ENCODE measurements around the gene DCAF8L2. TPM values are rescaled to one million over a fixed set of nuclear protein-coding genes. Genes with fewer than 3 reads are reported as not detected.
"Not testable (repeated sequence)": the region's sequence is repeated elsewhere in the genome, so short reads cannot be mapped to it uniquely, and the experiment has no call there.

The DCAF8L2 gene
- total RNA-seq, 1 experiment from 2014 or later, result not detected

DNA sequence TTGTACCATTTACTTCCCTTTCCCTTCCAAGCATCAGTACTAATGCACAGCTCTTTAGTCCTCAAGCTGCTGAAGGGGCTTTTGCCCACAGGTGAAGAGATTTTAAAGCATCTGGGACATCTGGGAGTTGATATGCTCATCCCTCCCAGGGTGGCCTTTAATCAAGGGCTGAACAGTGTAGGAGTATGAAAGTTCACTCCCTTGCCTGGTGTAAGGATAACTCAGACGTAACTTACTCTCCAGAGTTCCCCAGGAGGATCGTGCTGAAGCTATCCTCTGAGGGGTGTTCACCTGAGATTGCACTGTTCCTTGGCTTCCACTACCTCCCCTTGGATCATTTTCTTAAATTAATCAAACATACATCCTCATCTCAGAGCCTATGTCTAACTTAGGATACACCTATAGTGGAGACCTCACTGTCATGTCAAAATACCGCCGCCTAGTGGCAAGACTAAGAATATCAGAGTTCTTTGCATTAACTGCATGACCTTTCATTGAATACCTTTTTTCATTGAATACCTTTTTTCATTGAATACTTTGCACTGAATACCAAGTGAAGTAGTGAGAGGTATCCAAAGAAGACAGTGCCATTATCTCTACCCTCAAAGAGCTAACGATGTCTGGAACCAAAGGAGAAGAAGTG is 93.5 kb downstream of the DCAF8L2 start:
- not testable (repeated sequence) for H4K20me1 ChIP-seq (ENCODE audit: insufficient read depth, low read depth, low read length); H3K27ac ChIP-seq (ENCODE audit: low read length); H3K79me2 ChIP-seq (ENCODE audit: low read length); H3K27me3 ChIP-seq (ENCODE audit: low read length); H3K9ac ChIP-seq (ENCODE audit: low read length); H3K4me1 ChIP-seq (ENCODE audit: low read length); H3K4me2 ChIP-seq (ENCODE audit: low read depth, low read length, poor library complexity, severe bottlenecking); H3K4me3 ChIP-seq (ENCODE audit: low read length); H2AFZ ChIP-seq (ENCODE audit: low read length); H3K36me3 ChIP-seq (ENCODE audit: insufficient read depth, low read length); H3K9me2 ChIP-seq (replicated peaks; ENCODE audit: insufficient read depth, low read length)
- DNase-seq, result peak; percentile 78
- H3K9me3 ChIP-seq (ENCODE audit: low read length), result peaks cover 19% of the 10 kb centered on the region

DNA sequence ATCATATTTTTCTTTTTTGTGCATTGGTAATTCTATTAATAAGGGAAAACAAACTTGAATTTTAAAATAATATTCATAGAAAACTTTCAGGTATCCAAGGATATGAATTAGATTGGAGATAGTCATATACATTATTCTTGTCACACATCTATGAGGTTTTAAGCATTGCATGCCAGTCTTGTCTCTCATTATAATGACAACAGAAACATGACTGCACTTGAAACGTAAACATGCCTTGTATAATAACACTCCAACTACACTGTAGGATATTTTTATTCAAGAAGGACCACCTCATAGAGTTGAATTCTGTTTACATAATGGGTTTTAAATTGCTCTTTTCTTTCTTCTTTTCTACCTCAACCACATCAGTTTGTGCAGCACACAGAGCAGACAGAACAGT is 104.5 kb downstream of the DCAF8L2 start:
- Histone ChIP-seq H4K20me1 (ENCODE audit: insufficient read depth, low read depth, low read length) (no peaks in the 10 kb centered on the region), H3K4me2 (ENCODE audit: low read depth, low read length, poor library complexity, severe bottlenecking) (no peak overlapping the region), H3K27me3 (ENCODE audit: low read length) (no peaks in the 10 kb centered on the region), H3K4me3 (ENCODE audit: low read length) (no peak overlapping the region), H3K4me1 (ENCODE audit: low read length) (no peaks in the 10 kb centered on the region), H3K9ac (ENCODE audit: low read length) (no peak overlapping the region), H3K27ac (ENCODE audit: low read length) (no peak overlapping the region), H3K79me2 (ENCODE audit: low read length) (no peaks in the 10 kb centered on the region), H3K9me2 (replicated peaks; ENCODE audit: insufficient read depth, low read length) (no peaks in the 10 kb centered on the region), H3K36me3 (ENCODE audit: insufficient read depth, low read length) (no peaks in the 10 kb centered on the region), H3K9me3 (ENCODE audit: low read length) (peaks cover 17% of the 10 kb centered on the region; the same call in 1 of the 2 replicates), H2AFZ (ENCODE audit: low read length) (no peak overlapping the region)
- DNase-seq, result no peak

GRCh38 chrX:27706526-27706925 is 116.4 kb downstream of the DCAF8L2 start:
- no peak overlapping the region for H3K9ac ChIP-seq (ENCODE audit: low read length)
- H3K9me3 ChIP-seq (ENCODE audit: low read length), result peaks cover 14% of the 10 kb centered on the region
- H3K79me2 ChIP-seq (ENCODE audit: low read length), result no peaks in the 10 kb centered on the region
- H3K27me3 ChIP-seq (ENCODE audit: low read length), result no peaks in the 10 kb centered on the region
- H4K20me1 ChIP-seq (ENCODE audit: insufficient read depth, low read depth, low read length), result no peaks in the 10 kb centered on the region
- no peaks in the 10 kb centered on the region for H3K4me1 ChIP-seq (ENCODE audit: low read length)
- H2AFZ ChIP-seq (ENCODE audit: low read length), result no peak overlapping the region
- no peaks in the 10 kb centered on the region for H3K9me2 ChIP-seq (replicated peaks; ENCODE audit: insufficient read depth, low read length)
- no peak overlapping the region for H3K4me3 ChIP-seq (ENCODE audit: low read length)
- H3K27ac ChIP-seq (ENCODE audit: low read length), result no peak overlapping the region
- no peak for DNase-seq
- no peaks in the 10 kb centered on the region for H3K36me3 ChIP-seq (ENCODE audit: insufficient read depth, low read length)
- H3K4me2 ChIP-seq (ENCODE audit: low read depth, low read length, poor library complexity, severe bottlenecking), result no peak overlapping the region

DNA sequence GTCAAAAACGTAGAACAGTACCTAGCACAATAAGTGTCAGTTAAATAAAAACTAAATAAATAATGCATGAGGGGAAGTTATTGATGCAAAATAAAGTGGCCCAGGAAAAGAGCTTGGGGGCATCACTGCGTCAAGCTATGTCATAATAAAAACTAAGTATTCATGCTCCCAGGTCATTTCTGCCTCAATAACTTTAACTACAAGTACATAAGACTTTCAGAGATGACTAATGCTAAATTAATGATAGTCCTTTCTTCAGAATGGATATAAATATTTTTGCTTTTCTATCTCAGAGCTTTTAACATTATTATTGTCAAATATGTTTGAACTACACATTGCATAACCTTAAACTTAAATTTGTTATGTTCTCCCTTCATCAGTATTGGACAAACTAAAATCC is 125.5 kb downstream of the DCAF8L2 start:
- Histone ChIP-seq H3K36me3 (ENCODE audit: insufficient read depth, low read length) (no peaks in the 10 kb centered on the region), H4K20me1 (ENCODE audit: insufficient read depth, low read depth, low read length) (no peaks in the 10 kb centered on the region), H3K4me3 (ENCODE audit: low read length) (no peak overlapping the region), H2AFZ (ENCODE audit: low read length) (no peak overlapping the region), H3K4me2 (ENCODE audit: low read depth, low read length, poor library complexity, severe bottlenecking) (no peak overlapping the region), H3K27ac (ENCODE audit: low read length) (no peak overlapping the region), H3K9me2 (replicated peaks; ENCODE audit: insufficient read depth, low read length) (no peaks in the 10 kb centered on the region), H3K4me1 (ENCODE audit: low read length) (no peaks in the 10 kb centered on the region), H3K27me3 (ENCODE audit: low read length) (no peaks in the 10 kb centered on the region), H3K9me3 (ENCODE audit: low read length) (peaks cover 29% of the 10 kb centered on the region), H3K79me2 (ENCODE audit: low read length) (no peaks in the 10 kb centered on the region), H3K9ac (ENCODE audit: low read length) (no peak overlapping the region)
- no peak for DNase-seq

DNA sequence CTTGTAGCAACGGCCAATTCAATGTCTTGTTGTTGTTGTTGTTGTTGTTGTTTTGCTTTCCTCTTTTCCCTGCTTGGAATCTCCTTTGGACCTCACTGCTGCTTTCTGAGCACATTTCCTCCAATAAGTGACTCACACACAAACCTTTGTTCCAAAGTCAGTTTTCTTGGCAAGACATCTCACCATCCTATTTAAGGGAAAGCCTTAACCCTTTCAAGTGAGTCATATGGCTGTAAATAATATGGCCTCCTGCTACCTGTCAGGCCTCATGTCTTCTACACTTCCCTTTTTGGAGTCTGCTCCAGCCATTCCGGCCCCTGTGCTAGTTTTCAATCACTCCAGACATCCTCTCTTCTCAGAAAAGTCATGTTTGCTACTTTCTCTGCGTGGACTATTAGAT is 138.1 kb downstream of the DCAF8L2 start:
- Histone ChIP-seq H3K9me2 (replicated peaks; ENCODE audit: insufficient read depth, low read length) (no peaks in the 10 kb centered on the region), H3K27me3 (ENCODE audit: low read length) (no peaks in the 10 kb centered on the region), H3K36me3 (ENCODE audit: insufficient read depth, low read length) (no peaks in the 10 kb centered on the region), H3K9me3 (ENCODE audit: low read length) (peaks cover 29% of the 10 kb centered on the region), H3K4me2 (ENCODE audit: low read depth, low read length, poor library complexity, severe bottlenecking) (no peak overlapping the region), H3K79me2 (ENCODE audit: low read length) (no peaks in the 10 kb centered on the region), H3K4me1 (ENCODE audit: low read length) (no peaks in the 10 kb centered on the region), H3K27ac (ENCODE audit: low read length) (no peak overlapping the region), H2AFZ (ENCODE audit: low read length) (no peak overlapping the region), H3K4me3 (ENCODE audit: low read length) (no peak overlapping the region), H3K9ac (ENCODE audit: low read length) (no peak overlapping the region), H4K20me1 (ENCODE audit: insufficient read depth, low read depth, low read length) (no peaks in the 10 kb centered on the region)
- DNase-seq, result no peak

DNA sequence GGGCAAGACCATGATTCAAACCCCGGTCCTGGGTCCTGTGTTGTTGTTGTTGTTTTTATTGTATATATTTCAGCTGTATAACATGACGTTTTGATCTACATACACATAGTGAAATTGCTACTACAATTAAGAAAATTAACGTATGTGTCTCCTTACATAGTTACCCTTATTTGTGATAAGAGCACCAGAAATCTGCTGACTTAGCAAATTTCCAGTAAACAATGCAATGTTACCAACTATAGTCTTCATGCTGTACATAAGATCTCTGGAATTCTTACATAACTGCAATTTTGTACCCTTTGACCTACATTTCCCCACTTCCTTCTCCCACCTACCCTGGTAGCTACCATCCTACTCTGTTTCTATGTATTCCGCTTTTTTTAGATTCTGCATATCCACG is 141.8 kb downstream of the DCAF8L2 start:
- Histone ChIP-seq H3K79me2 (ENCODE audit: low read length) (no peaks in the 10 kb centered on the region), H3K9me3 (ENCODE audit: low read length) (peaks cover 26% of the 10 kb centered on the region), H3K27me3 (ENCODE audit: low read length) (no peaks in the 10 kb centered on the region), H3K9ac (ENCODE audit: low read length) (no peak overlapping the region), H3K27ac (ENCODE audit: low read length) (no peak overlapping the region), H3K4me3 (ENCODE audit: low read length) (no peak overlapping the region), H3K4me2 (ENCODE audit: low read depth, low read length, poor library complexity, severe bottlenecking) (no peak overlapping the region), H3K9me2 (replicated peaks; ENCODE audit: insufficient read depth, low read length) (no peaks in the 10 kb centered on the region), H2AFZ (ENCODE audit: low read length) (no peak overlapping the region), H3K36me3 (ENCODE audit: insufficient read depth, low read length) (no peaks in the 10 kb centered on the region), H3K4me1 (ENCODE audit: low read length) (no peaks in the 10 kb centered on the region), H4K20me1 (ENCODE audit: insufficient read depth, low read depth, low read length) (no peaks in the 10 kb centered on the region)
- no peak for DNase-seq

- Histone ChIP-seq H3K4me1 (ENCODE audit: low read length) (no peaks in the 10 kb centered on the region), H3K4me2 (ENCODE audit: low read depth, low read length, poor library complexity, severe bottlenecking) (no peak overlapping the region), H3K27ac (ENCODE audit: low read length) (no peak overlapping the region), H3K9me3 (ENCODE audit: low read length) (peaks cover 22% of the 10 kb centered on the region), H3K9ac (ENCODE audit: low read length) (no peak overlapping the region), H3K4me3 (ENCODE audit: low read length) (no peak overlapping the region), H3K36me3 (ENCODE audit: insufficient read depth, low read length) (no peaks in the 10 kb centered on the region), H3K9me2 (replicated peaks; ENCODE audit: insufficient read depth, low read length) (no peaks in the 10 kb centered on the region), H2AFZ (ENCODE audit: low read length) (no peak overlapping the region), H3K79me2 (ENCODE audit: low read length) (no peaks in the 10 kb centered on the region), H4K20me1 (ENCODE audit: insufficient read depth, low read depth, low read length) (no peaks in the 10 kb centered on the region), H3K27me3 (ENCODE audit: low read length) (no peaks in the 10 kb centered on the region)
- DNase-seq, result no peak
Measured at GRCh38 chrX:27735914-27736313, 145.8 kb downstream of the DCAF8L2 start.

- Histone ChIP-seq H4K20me1 (ENCODE audit: insufficient read depth, low read depth, low read length) (no peaks in the 10 kb centered on the region), H3K9ac (ENCODE audit: low read length) (no peak overlapping the region), H3K4me2 (ENCODE audit: low read depth, low read length, poor library complexity, severe bottlenecking) (no peak overlapping the region)
Measured at GRCh38 chrX:27740933-27741332, 150.8 kb downstream of the DCAF8L2 start.

DNA sequence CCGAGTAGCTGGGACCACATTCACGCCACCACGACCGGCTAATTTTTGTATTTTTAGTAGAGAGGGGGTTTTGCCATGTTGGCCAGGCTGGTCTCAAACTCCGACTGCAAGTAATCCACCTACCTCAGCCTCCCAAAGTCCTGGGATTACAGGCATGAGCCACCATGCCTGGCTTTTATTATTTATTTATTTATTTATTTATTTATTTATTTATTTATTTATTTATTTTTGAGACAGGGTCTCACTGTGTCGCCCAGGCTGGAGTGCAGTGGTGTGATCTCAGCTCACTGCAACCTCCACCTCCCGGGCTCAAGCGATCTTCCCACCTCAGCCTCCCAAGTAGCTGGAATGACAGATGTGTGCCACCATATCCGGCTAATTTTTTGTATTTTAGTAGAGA is 153.4 kb downstream of the DCAF8L2 start:
- not testable (repeated sequence) for H3K4me2 ChIP-seq (ENCODE audit: low read depth, low read length, poor library complexity, severe bottlenecking); H3K4me1 ChIP-seq (ENCODE audit: low read length); H3K36me3 ChIP-seq (ENCODE audit: insufficient read depth, low read length); H3K9ac ChIP-seq (ENCODE audit: low read length); H3K27ac ChIP-seq (ENCODE audit: low read length); H2AFZ ChIP-seq (ENCODE audit: low read length); H3K27me3 ChIP-seq (ENCODE audit: low read length); DNase-seq; H3K79me2 ChIP-seq (ENCODE audit: low read length); H3K9me2 ChIP-seq (replicated peaks; ENCODE audit: insufficient read depth, low read length); H4K20me1 ChIP-seq (ENCODE audit: insufficient read depth, low read depth, low read length); H3K4me3 ChIP-seq (ENCODE audit: low read length)
- H3K9me3 ChIP-seq (ENCODE audit: low read length), result peaks cover 28% of the 10 kb centered on the region

More at GRCh38 chrX:27740933-27741332, 150.8 kb downstream of the DCAF8L2 start:
- no peak for DNase-seq
- Histone ChIP-seq H3K4me3 (ENCODE audit: low read length) (no peak overlapping the region), H2AFZ (ENCODE audit: low read length) (no peak overlapping the region), H3K36me3 (ENCODE audit: insufficient read depth, low read length) (no peaks in the 10 kb centered on the region), H3K9me3 (ENCODE audit: low read length) (peaks cover 19% of the 10 kb centered on the region), H3K27me3 (ENCODE audit: low read length) (no peaks in the 10 kb centered on the region), H3K4me1 (ENCODE audit: low read length) (no peaks in the 10 kb centered on the region), H3K27ac (ENCODE audit: low read length) (no peak overlapping the region), H3K79me2 (ENCODE audit: low read length) (no peaks in the 10 kb centered on the region), H3K9me2 (replicated peaks; ENCODE audit: insufficient read depth, low read length) (no peaks in the 10 kb centered on the region)
